Spinal cord (tissue), 10 donors: ENCODE data around the gene BUB1. TPM values are rescaled to one million over a fixed set of nuclear protein-coding genes. Genes with fewer than 3 reads are reported as not detected.
"Not testable (repeated sequence)": the region's sequence is repeated elsewhere in the genome, so short reads cannot be mapped to it uniquely, and the experiment has no call there.

Experiments
- DNase-seq, 6 donors: peaks; one replicate each; pipeline versions ENCODE4 v3.0.0 to v3.0.0-alpha.2; 2013 to 2015; ENCODE audit warnings: low spot score in 6 of 6, low read depth in 4 of 6
- H3K27ac ChIP-seq: one replicate; pipeline ENCODE4 v1.5.1; 2013; ENCODE audit warnings: low read depth, low read length, control low read depth
- H3K27me3 ChIP-seq: one replicate; pipeline ENCODE4 v1.6.1; 2013; ENCODE audit warnings: low read length; ENCODE audit not compliant: control insufficient read depth, insufficient read depth
- H3K36me3 ChIP-seq: one replicate; pipeline ENCODE4 v1.6.1; 2013; ENCODE audit warnings: low read length; ENCODE audit not compliant: control insufficient read depth, insufficient read depth
- H3K4me1 ChIP-seq: one replicate; pipeline ENCODE4 v1.6.1; 2013; ENCODE audit warnings: low read length; ENCODE audit not compliant: control insufficient read depth, insufficient read depth
- H3K4me3 ChIP-seq: one replicate; pipeline ENCODE4 v1.5.1; 2013; ENCODE audit warnings: low read depth, low read length, control low read depth
- H3K9me3 ChIP-seq: one replicate; pipeline ENCODE4 v1.6.1; 2013; ENCODE audit warnings: low read length; ENCODE audit not compliant: control insufficient read depth, insufficient read depth
- WGBS: methylation state at CpG from one replicate; pipeline ENCODE4 v1.1.5; 2013; ENCODE audit warnings: missing lambda C conversion rate; ENCODE audit not compliant: insufficient coverage; 5-methylcytosine and 5-hydroxymethylcytosine counted together
- polyA plus RNA-seq, 2 donors: library from polyadenylated mRNA; unstranded; fragments of 120-200 nt; gene quantifications; one replicate each; pipeline ENCODE4 v1.2.1, GENCODE V29; 2013; ENCODE audit not compliant: insufficient read length in 2 of 2
- total RNA-seq, 2 donors: library from RNA; depleted of rRNA in 1 of 2; stranded (reverse); fragments of 120-200 nt in 1 of 2; fragments of >200 nt in 1 of 2; gene quantifications; one replicate each; pipeline versions ENCODE4 v1.2.3 to v1.2.4, GENCODE V29; 2013 to 2014
- donor health status: healthy.

BUB1 gene
- total and polyA plus RNA-seq, 4 donors: 12.0 to 15.6 (median 13.8) TPM

DNA sequence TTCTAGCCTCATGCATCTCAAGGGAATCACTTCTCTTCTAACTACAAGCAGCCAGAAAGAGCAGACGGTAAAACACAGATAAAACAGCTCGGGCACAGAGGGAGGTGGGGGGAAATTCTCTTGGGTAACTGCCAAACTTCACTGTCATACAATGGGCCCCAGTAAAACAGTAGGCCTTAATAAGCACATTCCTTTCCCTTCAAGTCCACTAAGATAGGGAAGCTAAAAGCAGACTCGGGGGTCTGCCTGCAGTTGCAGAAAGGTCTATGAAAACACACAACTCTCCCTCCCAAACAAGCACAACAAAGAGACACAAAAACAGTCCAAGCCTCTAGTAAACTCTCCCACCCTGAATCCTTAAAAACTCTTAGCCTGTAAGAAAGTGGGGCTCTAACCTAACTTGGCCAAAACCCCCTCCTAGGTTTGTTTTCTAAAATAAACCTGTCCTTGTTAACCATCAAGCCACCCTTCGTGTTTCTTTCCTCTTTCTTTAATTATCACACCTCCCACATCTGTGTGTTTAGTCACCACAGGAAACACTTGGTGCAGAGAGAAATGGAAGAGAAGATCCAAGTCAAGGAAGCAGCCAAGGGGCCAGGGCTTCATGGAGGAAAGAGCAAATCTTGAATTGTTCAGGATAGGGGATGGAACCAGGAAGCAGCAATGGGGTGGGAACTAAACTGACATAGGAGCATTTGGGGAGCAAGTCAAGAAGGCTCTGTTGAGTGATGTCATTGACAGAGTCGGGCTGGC, 17.5 kb upstream of the BUB1 start:
- H3K27ac ChIP-seq, H3K9me3 ChIP-seq, H3K27me3 ChIP-seq, H3K36me3 ChIP-seq, H3K4me3 ChIP-seq, H3K4me1 ChIP-seq: not testable (repeated sequence)
- DNase-seq: peak in 3 of 6 donors; percentile 15 to 81 (median 67)
- WGBS: 13% methylated on average over 1 of the region's 5 CpGs

DNA sequence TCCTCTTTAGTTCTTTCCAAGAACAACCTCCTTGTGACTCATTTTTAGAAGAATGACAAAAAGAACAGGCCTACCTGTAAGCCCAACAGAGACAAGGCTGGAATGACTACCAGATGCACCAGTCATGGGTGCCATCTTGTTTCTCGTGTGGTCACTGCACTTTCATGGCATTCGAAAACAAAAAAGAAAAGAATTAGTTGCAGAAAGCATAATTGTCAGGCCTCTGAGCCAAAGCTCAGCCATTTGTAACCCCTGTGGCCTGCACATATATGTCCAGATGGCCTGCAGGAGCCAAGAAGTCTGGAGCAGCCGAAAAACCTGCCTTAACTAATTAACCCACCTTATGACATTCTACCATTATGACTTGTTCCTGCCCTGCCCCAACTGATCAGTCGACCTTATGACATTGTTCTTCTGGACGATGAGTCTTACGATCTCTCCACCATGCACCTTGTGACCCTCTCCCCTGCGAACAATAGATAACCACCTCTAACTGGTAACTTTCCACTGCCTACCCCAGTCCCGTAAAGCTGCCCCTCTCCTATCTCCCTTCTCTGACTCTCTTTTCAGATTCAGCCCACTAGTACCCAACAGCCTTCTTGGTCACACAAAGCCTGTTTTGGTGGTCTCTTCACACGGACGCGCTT, 13.9 kb upstream of the BUB1 start:
- Histone ChIP-seq H3K4me1 (no peaks in the 10 kb centered on the region), H3K9me3 (no peaks in the 10 kb centered on the region), H3K27ac (no peak overlapping the region), H3K4me3 (no peak overlapping the region), H3K27me3 (no peaks in the 10 kb centered on the region), H3K36me3 (no peaks in the 10 kb centered on the region)
- DNase-seq: no peak
- WGBS: 92% methylated on average over 8 of the region's 11 CpGs

DNA sequence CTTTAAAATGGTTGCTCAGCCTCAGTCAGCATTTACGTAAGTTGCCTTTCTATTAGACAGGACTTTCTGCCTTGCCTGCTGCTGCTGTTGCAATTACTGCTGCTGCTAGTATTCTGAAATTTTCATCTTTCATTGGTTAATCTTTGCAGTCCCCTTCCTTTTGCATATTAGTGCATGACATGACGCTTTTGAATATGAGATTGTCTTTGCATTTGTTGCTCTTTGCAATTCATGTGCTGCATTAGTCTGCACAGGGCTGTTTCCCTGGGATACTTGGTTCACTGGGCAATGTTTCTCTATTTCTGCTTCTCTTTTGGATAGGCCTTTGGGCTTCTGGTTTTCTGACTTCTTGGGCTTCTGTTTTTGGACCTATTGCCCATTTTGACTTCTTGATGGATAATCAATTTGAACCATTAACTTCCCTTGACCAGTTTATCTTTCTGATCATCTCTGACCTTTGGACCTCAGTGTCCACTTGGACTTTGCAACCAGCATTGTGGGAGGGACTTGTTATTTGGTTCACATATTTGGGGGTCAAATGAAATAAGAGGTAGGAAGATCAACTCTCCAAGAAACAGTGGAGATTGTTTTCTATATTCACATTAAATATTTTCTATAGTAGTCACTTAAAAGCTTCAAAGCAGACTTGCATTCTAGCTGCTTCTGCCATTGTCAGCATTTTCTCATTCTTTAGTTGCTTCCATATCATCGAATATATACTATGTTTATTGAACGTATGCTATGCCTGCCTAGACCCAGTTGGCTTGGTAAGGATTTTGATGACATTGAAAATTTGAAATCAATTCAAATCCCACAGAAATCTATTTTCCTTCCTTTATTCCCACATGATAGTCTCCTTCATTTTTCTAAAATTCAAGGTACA, 12.5 kb upstream of the BUB1 start:
- no peak overlapping the region for H3K4me3 ChIP-seq
- no peaks in the 10 kb centered on the region for H3K9me3 ChIP-seq
- WGBS: 100% methylated on average over 1 of the region's 4 CpGs
- no peaks in the 10 kb centered on the region for H3K36me3 ChIP-seq
- no peak overlapping the region for H3K27ac ChIP-seq
- no peaks in the 10 kb centered on the region for H3K4me1 ChIP-seq
- H3K27me3 ChIP-seq: no peaks in the 10 kb centered on the region
- DNase-seq: no peak

GRCh38 chr2:110688594-110689091, 10.8 kb upstream of the BUB1 start:
- 13% methylated on average over 3 of the region's 5 CpGs for WGBS

DNA sequence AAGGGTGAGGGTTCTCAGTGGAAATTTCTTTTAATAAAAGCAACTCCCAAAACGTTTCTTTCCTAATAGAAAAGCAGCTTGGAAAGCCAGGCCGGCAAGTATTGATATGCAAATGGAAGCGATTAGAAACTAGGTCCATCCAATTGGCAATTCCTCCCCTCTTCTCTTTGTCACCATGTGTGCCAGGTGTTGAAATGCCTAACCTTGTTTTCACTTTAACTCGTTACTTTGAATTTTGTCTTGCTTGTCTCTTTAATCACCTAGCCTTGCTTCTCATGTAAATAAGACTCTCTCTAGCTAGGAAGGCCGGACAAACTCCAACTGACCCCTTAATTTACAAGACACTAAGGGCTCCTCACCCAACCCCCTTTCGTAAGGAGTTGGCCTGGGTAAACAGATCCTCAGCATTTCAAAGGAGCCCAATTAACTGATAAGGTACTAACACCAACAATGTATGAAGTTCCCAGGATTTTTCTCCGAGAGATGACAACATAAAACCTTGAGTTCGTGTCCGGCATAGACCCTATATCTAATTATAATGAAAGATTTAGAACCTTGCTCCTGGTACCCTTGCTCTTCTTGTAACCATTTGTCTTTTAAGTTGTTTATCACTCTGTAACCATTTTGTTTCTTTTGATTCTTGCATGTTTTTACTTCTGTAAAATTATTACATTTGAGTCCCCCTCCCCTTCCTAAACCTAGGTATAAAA, 10.1 kb upstream of the BUB1 start:
- not testable (repeated sequence) for H3K9me3 ChIP-seq, H3K36me3 ChIP-seq, H3K27me3 ChIP-seq, H3K4me1 ChIP-seq, H3K27ac ChIP-seq, H3K4me3 ChIP-seq, DNase-seq
- WGBS: 35% methylated on average over 2 of the region's 9 CpGs

More at GRCh38 chr2:110688594-110689091, 10.8 kb upstream of the BUB1 start:
- no peaks in the 10 kb centered on the region for H3K4me1 ChIP-seq
- H3K27ac ChIP-seq: no peak overlapping the region
- H3K36me3 ChIP-seq: no peaks in the 10 kb centered on the region
- peak in 1 of 6 donors; percentile 10 for DNase-seq
- no peaks in the 10 kb centered on the region for H3K27me3 ChIP-seq
- no peaks in the 10 kb centered on the region for H3K9me3 ChIP-seq
- H3K4me3 ChIP-seq: no peak overlapping the region

- no peak overlapping the region for H3K27ac ChIP-seq
- no peaks in the 10 kb centered on the region for H3K9me3 ChIP-seq
- H3K4me3 ChIP-seq: no peak overlapping the region
- peaks cover 8% of the 10 kb centered on the region for H3K4me1 ChIP-seq
- no peaks in the 10 kb centered on the region for H3K27me3 ChIP-seq
- WGBS: no CpG with 5 or more reads among the region's 1 CpG
- no peaks in the 10 kb centered on the region for H3K36me3 ChIP-seq
- DNase-seq: no peak
Observed at GRCh38 chr2:110682872-110683271, 5.0 kb upstream of the BUB1 start.

GRCh38 chr2:110682267-110682666, 4.4 kb upstream of the BUB1 start:
- Histone ChIP-seq H3K36me3 (no peaks in the 10 kb centered on the region), H3K4me1 (peaks cover 12% of the 10 kb centered on the region), H3K27ac (no peak overlapping the region), H3K27me3 (no peaks in the 10 kb centered on the region), H3K9me3 (no peaks in the 10 kb centered on the region), H3K4me3 (no peak overlapping the region)
- no peak for DNase-seq
- WGBS: 94% methylated on average over 9 of the region's 10 CpGs

- H3K9me3 ChIP-seq: no peaks in the 10 kb centered on the region
- WGBS: 93% methylated on average over 3 of the region's 7 CpGs
- no peak for DNase-seq
Observed at GRCh38 chr2:110680709-110681108, 2.8 kb upstream of the BUB1 start.

DNA sequence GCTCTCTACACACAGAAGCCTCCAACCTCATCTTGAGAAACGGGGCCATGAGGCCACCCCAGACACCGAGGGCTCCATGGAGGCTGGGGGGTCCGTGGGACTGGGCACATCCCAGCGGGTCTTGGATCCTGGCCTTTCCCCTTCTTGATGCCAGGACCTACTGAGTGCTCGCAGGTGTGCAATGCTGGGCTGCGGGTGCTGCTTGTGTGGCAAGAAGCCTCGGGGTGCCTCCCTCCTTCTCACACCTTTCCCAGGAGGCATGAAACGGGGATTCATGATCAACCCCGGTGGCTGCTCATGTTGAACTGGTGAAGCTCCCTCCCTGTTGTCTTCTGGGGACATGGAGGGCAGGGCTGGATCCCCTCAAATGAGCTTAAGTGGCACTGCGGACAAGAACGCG, 2.0 kb upstream of the BUB1 start:
- H3K27ac ChIP-seq: no peak overlapping the region
- no peaks in the 10 kb centered on the region for H3K27me3 ChIP-seq
- DNase-seq: no peak
- no peaks in the 10 kb centered on the region for H3K9me3 ChIP-seq
- H3K4me1 ChIP-seq: peaks cover 12% of the 10 kb centered on the region
- H3K4me3 ChIP-seq: no peak overlapping the region
- no peaks in the 10 kb centered on the region for H3K36me3 ChIP-seq
- 90% methylated on average over 11 of the region's 12 CpGs for WGBS

More at GRCh38 chr2:110680709-110681108, 2.8 kb upstream of the BUB1 start:
- Histone ChIP-seq H3K27ac (no peak overlapping the region), H3K4me1 (peaks cover 12% of the 10 kb centered on the region), H3K27me3 (no peaks in the 10 kb centered on the region), H3K36me3 (no peaks in the 10 kb centered on the region), H3K4me3 (no peak overlapping the region)
